Amygdala (tissue), 56 donors: ENCODE results near the gene SYPL2.
"Not testable (repeated sequence)": the region's sequence is repeated elsewhere in the genome, so short reads cannot be mapped to it uniquely, and the experiment has no call there.

Experiments
- DNase-seq, 56 donors: peaks; one replicate each; lab custom pipeline; 2025; lab: John Stamatoyannopoulos, UW

Gene SYPL2

GRCh38 chr1:109468903-109469302 lies 2.6 kb downstream of the SYPL2 start:
- DNase-seq, result no peak

- DNase-seq, result no peak
Observed at GRCh38 chr1:109470245-109470644, 3.9 kb downstream of the SYPL2 start.

- no peak for DNase-seq
Observed at GRCh38 chr1:109472779-109473178, 6.4 kb downstream of the SYPL2 start.

- DNase-seq, result not testable (repeated sequence)
Observed at GRCh38 chr1:109473284-109474057, 7.1 kb downstream of the SYPL2 start.

- no peak for DNase-seq
Observed at GRCh38 chr1:109474697-109475096, 8.4 kb downstream of the SYPL2 start.

- no peak for DNase-seq
Observed at GRCh38 chr1:109475261-109475660, 8.9 kb downstream of the SYPL2 start.

GRCh38 chr1:109476825-109477224 lies 10.5 kb downstream of the SYPL2 start:
- DNase-seq, result no peak

GRCh38 chr1:109477821-109478220 lies 11.5 kb downstream of the SYPL2 start:
- no peak for DNase-seq

- no peak for DNase-seq
Observed at GRCh38 chr1:109478806-109479205, 12.5 kb downstream of the SYPL2 start.

DNA sequence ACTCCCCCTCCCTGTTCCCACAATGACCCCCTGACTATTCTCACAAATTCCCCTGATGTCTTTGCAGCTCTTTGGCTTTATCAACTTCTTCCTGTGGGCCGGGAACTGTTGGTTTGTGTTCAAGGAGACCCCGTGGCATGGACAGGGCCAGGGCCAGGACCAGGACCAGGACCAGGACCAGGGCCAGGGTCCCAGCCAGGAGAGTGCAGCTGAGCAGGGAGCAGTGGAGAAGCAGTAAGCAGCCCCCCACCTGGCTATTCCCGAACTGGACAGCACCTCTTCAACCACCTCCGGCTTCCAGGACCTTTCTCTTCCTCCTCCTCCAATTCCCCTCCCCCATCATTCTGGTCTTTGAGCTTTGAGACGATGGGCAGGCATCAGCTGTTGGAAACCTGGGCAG lies 13.0 kb downstream of the SYPL2 start:
- DNase-seq, result no peak

- no peak for DNase-seq
Observed at GRCh38 chr1:109479901-109480300, 13.6 kb downstream of the SYPL2 start.

DNA sequence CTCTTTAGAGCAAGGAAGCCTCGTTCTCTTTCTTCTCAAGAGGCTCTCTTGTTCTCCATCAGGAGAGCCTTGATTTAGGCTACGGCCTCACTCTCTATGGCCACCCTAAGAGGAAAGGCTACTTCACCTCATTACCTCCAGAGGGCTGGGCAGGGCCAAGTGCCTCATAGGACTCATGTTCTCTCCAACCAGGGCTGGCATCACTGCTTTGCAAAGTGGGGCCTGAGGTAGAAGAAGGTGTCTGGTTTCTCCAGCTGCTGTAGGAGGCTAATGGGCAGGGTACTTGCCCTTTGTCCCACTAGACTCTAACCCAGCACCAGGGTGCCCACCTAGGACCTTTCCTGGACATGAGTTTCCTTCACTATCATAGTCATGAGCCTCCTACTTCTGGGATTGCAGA lies 15.3 kb downstream of the SYPL2 start:
- DNase-seq, result no peak

DNA sequence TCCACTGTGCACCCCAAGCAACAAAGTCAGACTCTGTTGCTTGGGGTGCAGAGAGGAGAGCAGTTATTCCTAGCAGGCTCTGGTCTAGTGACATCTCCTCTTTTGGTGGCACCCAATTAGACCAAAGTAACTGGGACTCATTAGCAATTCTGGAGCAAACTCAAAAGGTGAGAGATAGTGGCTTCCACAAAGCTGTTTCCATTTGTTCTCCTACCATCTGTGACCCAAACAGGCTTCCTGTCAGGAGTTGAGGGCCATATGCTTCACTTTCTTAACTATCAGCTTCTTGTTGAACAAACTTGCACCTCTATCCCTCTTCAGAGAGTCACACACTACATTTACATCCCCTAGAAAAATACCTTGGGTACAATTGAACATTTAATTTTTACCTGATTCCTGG lies 15.9 kb downstream of the SYPL2 start:
- DNase-seq, result no peak

DNA sequence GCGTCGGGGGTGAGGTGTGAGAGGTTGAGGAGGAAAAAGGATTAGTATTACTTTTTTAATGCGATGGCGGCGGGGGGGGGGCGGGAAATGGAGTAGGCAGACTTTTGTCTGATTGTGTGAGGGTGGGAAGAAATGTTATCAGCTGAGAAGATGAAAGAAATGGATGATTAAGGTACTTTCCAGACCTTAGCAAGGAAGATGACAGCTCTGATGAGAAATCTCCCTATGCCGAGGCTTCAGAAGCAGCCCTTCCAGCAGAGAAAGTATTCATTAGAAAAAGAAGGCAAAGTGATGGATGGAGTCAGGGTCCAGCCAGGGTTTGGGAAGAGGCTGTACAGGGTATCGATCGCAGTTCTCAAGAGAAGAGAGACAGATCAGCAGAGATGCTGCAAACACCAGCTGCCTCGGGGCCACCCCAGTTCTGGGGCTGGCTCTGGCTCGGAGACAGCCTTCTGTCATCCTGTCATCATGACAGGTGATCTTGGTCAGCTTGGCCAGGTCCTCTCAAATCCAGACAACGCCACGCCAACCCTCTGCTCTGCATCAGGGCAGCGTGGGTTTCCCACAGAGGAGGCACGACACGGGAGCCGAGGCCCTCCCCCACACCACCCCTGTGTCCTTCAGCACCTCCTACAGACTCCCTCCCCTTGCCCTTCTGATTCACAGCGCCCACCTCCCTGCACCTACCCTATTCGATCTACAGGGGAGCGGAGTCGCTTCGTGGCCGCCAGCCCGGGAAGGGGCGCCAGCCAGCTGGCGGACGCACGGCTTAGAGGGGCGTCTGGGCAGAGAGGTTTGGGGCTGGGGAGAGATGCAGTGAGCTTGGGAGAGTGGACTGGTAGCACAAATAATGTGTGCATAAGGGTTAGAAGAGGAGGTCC lies 16.7 kb downstream of the SYPL2 start:
- DNase-seq, result peak in 26 of 56 donors; percentile 43 to 85 (median 69)

- peak; percentile 52 to 97 (median 91) for DNase-seq
Observed at GRCh38 chr1:109483672-109484518, 17.5 kb downstream of the SYPL2 start, which contains the start of gene ATXN7L2. Gene ATXN7L2 (plus strand): TSS chr1:109483905. CDS start chr1:109483954, 49 bp downstream.

GRCh38 chr1:109484519-109484975 lies 18.2 kb downstream of the SYPL2 start:
- DNase-seq, result no peak

- no peak for DNase-seq
Observed at GRCh38 chr1:109485001-109485400, 18.7 kb downstream of the SYPL2 start.

- DNase-seq, result no peak
Observed at GRCh38 chr1:109487261-109487660, 20.9 kb downstream of the SYPL2 start.

- no peak for DNase-seq
Observed at GRCh38 chr1:109488201-109488600, 21.9 kb downstream of the SYPL2 start.

GRCh38 chr1:109488696-109489095 lies 22.4 kb downstream of the SYPL2 start:
- no peak for DNase-seq
